ENCODE measurements around the gene PCDHGB3.
A peak's percentile ranks its signal among the peaks of the same experiment; 100 is the strongest.
"Not testable (repeated sequence)": the region's sequence is repeated elsewhere in the genome, so short reads cannot be mapped to it uniquely, and the experiment has no call there.

The PCDHGB3 gene

GRCh38 chr5:141369994-141370848 is at the start of gene PCDHGB3:
Gene PCDHGB3, plus strand, starts transcription at chr5:141370242. Its CDS starts 153 bp downstream, at chr5:141370395.
- DNase-seq: no peak

DNA sequence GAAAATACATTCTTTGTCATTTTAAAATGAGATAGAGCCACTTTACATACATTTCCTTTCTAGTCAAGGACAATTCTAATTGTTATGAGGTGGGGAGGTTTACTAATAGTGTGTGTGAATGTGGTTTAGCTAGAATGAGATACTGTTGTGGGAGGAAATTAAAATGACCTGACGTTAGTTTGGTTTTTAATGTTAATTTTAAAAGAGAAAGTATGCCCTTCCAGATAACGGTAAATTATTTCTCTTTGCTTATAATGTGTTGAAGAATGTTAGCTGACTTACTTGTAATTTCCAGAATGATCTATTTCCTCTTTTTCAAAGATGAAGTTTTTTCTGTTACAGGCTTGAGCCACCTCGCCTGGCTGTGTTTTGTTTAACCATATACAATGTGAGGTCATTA is 47.8 kb upstream of the PCDHGB3 start:
- no peak for DNase-seq

DNA sequence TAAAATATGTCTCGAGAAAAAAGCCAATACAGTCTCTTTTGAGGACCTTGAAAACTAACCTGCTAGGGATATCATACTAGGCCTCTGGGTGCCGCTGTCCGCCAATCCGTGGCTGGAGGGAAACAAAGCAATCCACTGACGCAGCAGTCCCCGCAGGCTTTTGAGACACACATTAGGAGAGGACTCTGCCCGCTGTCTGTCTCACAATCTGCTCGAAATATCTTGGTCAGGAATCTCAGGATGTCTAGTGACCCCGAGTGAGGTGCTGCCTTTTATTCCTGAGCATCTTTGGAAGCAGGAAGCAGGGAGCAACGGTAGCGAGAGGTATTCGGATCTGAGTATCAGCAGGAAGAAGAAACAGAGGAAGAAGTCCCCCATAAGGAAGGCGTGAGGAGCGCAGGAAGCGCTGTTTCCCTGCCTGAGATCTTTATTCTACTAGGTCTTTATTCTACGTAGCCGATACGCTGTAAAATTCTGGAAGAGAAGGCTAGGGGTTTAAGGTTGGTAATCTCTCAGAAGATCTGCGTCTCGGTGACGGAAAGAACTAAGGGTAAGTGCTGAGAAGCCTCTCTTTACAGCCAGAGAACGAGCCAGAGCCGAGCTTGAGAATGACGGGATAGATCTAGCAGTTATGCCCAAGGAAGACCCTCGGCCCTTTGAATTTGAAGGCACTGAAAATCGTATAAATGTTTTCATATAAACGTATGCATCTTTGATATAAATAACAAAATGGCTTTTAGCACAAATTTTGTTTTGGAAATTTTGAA is 43.8 kb upstream of the PCDHGB3 start:
- DNase-seq: peak; percentile 71

- DNase-seq: no peak
Measured at GRCh38 chr5:141328231-141328630, 41.8 kb upstream of the PCDHGB3 start.

DNA sequence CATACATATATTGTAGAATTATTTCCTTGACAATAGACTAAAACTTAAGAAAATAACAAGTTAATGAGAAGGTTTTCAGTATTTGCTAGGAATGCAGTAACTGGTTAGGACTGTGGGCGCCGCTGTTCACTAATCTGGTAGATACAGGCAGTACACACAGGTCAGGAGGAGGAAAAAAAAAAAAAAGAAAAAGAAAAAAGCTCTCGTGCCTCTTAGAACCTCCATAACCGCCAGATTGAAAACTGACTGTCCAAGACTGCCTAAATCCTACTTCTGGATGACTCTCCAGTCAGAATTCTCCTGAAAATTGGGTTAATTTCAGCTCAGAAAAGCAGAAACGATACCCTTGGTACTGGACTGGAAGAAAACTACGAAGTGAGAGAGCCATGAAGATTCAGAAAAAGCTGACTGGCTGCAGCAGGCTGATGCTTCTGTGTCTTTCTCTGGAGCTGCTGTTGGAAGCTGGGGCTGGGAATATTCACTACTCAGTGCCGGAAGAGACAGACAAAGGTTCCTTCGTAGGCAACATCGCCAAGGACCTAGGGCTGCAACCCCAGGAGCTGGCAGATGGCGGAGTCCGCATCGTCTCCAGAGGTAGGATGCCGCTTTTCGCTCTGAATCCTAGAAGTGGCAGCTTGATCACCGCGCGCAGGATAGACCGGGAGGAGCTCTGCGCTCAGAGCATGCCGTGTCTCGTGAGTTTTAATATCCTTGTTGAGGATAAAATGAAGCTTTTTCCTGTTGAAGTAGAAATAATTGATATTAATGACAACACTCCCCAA is 39.6 kb upstream of the PCDHGB3 start, which contains the start of gene PCDHGA1:
Gene PCDHGA1 (plus strand): TSS at position 216 of the 782 bp plus-strand sequence.
- DNase-seq: no peak

DNA sequence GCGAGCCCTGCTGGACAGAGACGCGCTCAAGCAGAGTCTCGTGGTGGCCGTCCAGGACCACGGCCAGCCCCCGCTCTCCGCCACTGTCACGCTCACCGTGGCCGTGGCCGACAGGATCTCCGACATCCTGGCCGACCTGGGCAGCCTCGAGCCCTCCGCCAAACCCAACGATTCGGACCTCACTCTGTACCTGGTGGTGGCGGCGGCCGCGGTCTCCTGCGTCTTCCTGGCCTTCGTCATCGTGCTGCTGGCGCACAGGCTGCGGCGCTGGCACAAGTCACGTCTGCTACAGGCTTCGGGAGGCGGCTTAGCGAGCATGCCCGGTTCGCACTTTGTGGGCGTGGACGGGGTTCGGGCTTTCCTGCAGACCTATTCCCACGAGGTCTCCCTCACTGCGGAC is 37.5 kb upstream of the PCDHGB3 start:
- not testable (repeated sequence) for DNase-seq

DNA sequence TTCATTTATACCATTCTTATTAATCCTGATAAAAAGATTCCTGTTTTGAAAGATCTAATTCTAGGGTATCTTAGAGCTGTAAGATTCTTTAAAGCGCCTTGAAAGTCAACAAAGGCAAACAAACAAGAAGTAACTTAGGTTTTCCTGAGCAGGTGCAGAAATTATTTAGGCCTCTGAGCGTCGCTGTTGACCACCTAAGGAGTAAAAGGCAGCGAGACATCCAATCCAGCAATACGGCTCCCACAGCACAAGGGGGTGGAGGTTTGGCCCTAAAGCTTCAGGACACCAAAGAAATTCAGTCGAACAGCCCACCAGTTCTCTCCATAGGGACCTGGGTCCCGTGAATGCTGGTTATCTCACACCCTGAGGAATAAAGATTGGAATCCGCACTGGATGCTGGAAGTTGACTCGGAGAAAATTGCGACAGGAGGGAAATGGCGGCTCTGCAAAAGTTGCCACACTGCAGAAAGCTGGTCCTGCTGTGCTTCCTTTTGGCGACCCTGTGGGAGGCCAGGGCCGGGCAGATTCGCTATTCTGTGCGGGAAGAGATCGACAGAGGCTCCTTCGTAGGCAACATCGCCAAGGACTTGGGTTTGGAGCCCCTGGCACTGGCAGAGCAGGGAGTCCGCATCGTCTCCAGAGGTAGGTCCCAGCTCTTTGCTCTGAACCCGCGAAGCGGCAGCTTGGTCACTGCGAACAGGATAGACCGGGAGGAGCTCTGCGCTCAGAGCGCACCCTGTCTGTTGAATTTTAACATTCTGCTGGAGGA is 31.3 kb upstream of the PCDHGB3 start, which contains the start of gene PCDHGA2:
Gene PCDHGA2 (plus strand): TSS at position 223 of the 769 bp plus-strand sequence.
- no peak for DNase-seq

- not testable (repeated sequence) for DNase-seq
Measured at GRCh38 chr5:141340781-141341354, 29.2 kb upstream of the PCDHGB3 start.

DNA sequence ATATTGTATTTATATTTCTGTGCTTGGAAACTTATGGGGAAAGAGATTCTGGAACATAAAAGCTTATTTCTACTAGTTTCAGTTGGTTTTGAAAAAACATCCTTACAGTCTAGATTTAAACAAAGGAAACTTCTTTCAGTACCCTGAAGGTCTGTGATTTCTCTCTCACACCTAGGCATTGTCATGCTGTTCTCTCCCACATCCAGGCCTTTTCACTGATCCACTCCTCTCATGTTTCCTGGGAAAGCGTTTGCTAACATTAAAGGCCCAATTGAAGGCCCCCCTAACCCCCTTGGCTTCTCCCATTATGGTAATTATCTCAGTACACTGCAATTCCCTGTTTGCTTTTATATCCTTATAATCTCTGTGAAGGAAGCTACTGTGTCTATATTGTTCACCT is 27.3 kb upstream of the PCDHGB3 start:
- DNase-seq: no peak

DNA sequence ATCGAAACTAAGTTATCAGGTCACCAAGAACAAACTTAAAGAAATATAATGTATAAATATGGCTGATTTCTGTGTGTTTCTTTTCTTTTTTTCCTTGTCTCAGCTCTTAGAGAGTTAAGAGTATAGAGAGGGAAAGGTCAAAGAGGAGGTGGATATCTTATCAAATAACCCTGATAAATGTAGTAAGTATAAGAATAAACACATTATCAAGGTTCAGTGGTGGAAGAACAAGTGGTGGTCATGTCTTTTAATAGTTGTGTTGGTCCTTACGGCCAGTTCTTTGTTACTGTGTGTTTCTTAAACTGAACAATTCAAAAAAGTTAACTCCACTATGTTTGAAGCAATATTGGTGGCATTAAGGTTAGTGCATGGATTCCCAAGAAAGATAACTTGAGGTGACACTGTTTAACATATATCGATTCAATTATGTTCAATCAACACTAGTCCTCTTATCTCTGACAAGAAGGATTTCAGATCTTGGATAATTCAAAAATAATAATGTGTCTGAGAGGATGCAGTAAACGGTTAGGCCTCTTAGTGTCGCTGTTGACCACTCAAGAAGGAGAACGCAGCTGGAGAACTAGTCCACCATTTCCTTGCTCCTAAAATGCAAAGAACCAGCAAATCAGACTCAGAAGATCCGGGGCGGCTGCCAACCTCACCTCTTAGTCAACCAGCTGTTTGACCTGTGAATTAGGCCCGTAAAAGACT is 26.6 kb upstream of the PCDHGB3 start, which contains the start of gene PCDHGA3:
Gene PCDHGA3 (plus strand): TSS at position 588 of the 711 bp plus-strand sequence. CDS start 205 bp downstream, outside the sequence.
- DNase-seq: no peak

DNA sequence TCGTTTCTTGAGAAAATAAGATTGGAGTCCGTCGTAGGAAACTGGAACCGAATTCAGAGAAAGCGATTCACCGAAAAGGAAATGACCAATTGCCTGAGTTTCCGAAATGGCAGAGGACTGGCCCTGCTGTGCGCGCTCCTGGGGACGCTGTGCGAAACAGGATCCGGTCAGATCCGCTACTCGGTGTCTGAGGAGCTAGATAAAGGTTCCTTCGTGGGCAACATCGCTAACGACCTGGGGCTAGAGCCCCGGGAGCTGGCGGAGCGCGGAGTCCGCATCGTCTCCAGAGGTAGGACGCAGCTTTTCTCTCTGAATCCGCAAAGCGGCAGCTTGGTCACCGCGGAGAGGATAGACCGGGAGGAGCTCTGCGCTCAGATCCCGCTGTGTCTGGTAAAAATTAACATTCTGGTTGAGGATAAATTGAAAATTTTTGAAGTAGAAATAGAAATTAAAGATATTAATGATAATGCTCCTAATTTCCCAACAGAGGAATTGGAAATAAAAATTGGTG is 26.0 kb upstream of the PCDHGB3 start:
- no peak for DNase-seq

- no peak for DNase-seq
Measured at GRCh38 chr5:141345327-141345726, 24.7 kb upstream of the PCDHGB3 start.

DNA sequence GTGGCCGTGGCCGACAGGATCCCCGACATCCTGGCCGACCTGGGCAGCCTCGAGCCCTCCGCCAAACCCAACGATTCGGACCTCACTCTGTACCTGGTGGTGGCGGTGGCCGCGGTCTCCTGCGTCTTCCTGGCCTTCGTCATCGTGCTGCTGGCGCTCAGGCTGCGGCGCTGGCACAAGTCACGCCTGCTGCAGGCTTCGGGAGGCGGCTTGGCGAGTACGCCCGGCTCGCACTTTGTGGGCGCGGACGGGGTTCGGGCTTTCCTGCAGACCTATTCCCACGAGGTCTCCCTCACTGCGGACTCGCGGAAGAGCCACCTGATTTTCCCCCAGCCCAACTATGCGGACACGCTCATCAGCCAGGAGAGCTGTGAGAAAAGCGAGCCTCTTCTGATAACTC is 24.0 kb upstream of the PCDHGB3 start:
- DNase-seq: not testable (repeated sequence)

DNA sequence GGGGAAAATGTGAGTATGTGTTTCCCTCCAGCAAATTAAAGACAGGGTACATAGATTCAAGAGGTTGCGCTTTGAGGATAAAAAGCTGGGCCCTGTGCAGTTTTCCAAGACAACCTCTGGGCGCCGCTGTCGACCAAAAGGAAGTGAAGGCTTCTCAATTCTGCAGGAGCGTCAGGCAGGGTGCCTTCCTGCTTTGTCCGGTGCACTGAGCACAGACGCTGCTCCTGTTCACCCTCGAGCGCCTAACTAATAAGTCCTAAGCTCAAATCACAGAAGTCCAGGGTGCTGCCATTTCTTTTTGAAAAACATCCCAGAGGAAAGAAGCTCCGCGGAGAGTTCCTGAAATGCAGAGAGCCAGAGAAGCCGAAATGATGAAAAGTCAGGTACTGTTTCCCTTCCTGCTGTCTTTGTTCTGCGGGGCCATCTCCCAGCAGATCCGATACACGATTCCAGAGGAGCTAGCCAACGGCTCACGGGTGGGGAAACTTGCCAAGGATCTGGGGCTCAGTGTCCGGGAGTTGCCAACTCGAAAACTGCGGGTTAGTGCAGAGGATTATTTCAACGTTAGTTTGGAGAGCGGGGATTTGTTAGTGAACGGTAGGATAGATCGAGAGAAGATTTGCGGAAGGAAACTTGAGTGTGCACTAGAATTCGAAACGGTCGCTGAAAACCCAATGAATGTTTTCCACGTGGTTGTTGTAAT is 20.0 kb upstream of the PCDHGB3 start, which contains the start of gene PCDHGB1:
Gene PCDHGB1 (plus strand): TSS at position 183 of the 703 bp plus-strand sequence. CDS start 162 bp downstream, at position 345.
- peak; percentile 87 for DNase-seq

DNA sequence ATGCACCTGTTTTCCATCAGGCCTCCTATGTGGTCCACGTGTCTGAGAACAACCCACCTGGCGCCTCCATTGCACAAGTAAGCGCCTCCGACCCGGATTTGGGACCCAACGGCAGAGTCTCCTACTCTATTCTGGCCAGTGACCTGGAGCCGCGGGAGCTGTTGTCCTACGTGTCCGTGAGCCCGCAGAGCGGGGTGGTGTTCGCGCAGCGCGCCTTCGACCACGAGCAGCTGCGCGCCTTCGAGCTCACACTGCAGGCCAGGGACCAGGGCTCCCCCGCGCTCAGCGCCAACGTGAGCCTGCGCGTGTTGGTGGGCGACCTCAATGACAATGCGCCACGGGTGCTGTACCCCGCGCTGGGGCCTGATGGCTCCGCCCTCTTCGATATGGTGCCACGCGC is 18.5 kb upstream of the PCDHGB3 start:
- DNase-seq: no peak

GRCh38 chr5:141354900-141355469 is 15.1 kb upstream of the PCDHGB3 start, which contains the start of gene PCDHGA4:
Gene PCDHGA4, plus strand, starts transcription at chr5:141355021. Its CDS starts 87 bp downstream, at chr5:141355108.
- DNase-seq: no peak

DNA sequence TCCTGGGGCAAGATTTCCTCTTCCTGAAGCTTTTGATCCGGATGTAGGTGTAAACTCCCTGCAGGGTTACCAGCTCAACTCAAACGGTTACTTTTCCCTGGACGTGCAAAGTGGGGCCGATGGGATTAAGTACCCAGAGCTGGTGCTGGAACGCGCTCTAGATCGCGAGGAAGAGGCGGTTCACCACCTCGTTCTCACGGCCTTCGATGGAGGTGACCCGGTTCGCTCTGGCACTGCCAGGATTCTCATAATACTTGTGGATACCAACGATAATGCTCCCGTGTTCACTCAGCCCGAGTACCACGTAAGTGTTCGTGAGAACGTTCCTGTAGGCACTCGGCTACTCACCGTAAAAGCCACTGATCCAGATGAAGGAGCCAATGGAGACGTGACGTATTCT is 14.4 kb upstream of the PCDHGB3 start:
- no peak for DNase-seq

- DNase-seq: no peak
Measured at GRCh38 chr5:141356133-141356532, 13.9 kb upstream of the PCDHGB3 start.

- DNase-seq: no peak
Measured at GRCh38 chr5:141356950-141357349, 13.1 kb upstream of the PCDHGB3 start.

All from NCI-H345 (cell line).